Hematopoietic multipotent progenitor cell treated with erythropoietin and hydrocortisone succinate and interleukin-3 and kit ligand, for 6 days (in vitro differentiated cells): ENCODE measurements around the gene IDH3B.

Experiments
- DNase-seq: peaks from one replicate; pipeline ENCODE4 v3.0.0-alpha.2; 2015

The IDH3B gene

DNA sequence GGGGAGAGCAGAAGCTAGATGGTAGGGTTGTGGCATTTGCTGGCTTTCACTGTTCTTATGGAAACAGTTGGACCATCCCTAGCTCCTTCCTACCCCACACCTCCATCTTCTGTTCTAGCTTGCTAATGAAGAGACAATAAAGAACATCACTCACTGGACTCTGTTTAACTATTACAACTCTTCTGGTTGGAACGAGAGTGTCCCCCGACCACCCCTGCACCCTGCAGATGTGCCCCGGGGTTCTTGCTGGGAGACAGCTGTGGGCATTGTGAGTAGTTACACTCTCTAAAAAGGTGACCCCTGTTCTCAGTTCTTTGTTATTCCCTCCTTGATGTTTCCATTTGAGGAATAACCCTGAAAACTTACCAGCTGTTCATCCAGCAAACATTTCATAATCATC, 51.9 kb downstream of the IDH3B start:
- DNase-seq = no peak

DNA sequence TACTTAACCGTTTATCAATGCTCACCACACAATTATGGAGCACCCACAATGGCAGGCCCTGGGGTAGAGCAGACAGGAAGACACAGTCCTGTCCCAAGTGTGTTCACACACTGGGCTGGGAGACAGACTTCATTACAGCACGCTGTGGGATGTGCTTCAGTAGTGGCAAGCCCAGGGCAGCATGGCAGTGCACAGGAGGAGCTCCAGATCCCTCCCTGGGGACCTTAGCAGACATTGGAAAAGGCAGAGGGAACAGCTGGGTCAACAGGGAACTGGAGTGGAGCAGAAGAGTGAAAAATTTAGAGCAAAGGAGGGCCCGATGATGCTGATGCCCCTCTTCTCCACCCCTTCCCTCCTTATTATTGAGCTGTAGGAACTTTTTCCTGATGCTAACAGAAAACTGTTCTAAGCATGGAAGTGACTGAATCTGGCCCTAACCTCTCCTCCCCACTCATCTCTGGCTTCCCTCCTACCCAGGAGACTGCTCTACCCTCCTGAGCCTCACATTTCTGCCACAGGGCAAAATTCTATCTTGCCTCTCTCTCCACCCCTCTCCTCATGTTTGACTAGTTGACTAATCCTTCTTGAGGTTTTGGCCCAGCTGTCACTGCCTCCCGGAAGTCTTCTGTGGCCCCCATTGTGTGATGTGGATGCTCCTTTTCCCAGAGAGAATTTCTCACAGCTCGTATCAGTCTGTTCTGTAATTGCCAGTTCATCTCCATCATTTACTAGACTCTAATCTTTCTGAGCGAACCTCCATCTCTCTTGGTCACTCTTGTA, 52.9 kb downstream of the IDH3B start:
- DNase-seq = no peak

- no peak for DNase-seq
Observed at GRCh38 chr20:2610326-2610725, 53.7 kb downstream of the IDH3B start.
